Mucosa of rectum (tissue), 2 donors: ENCODE data around the gene ST6GALNAC5.

ENCODE experiments used
- H3K27ac ChIP-seq, 2 donors: one replicate each; pipeline ENCODE4 v1.7.0; 2013; ENCODE audit warnings: inconsistent platforms in 2 of 2, low read depth in 2 of 2, low read length in 2 of 2
- H3K27me3 ChIP-seq, 2 donors: one replicate each; pipeline ENCODE4 v1.7.0; 2013; ENCODE audit warnings: low read length in 2 of 2; ENCODE audit not compliant: control insufficient read depth in 2 of 2, insufficient read depth in 2 of 2
- H3K36me3 ChIP-seq, 2 donors: one replicate each; pipeline ENCODE4 v1.7.0; 2013; ENCODE audit warnings: low read length in 2 of 2; ENCODE audit not compliant: control insufficient read depth in 2 of 2, insufficient read depth in 2 of 2
- H3K4me1 ChIP-seq, 2 donors: one replicate each; pipeline ENCODE4 v1.7.0; 2013; ENCODE audit warnings: low read length in 2 of 2, mild to moderate bottlenecking in 1 of 2; ENCODE audit not compliant: control insufficient read depth in 2 of 2, insufficient read depth in 2 of 2
- H3K4me3 ChIP-seq, 2 donors: one replicate each; pipeline ENCODE4 v1.7.0; 2013; ENCODE audit warnings: low read length in 2 of 2
- H3K9ac ChIP-seq, 2 donors: one replicate each; pipeline ENCODE4 v1.7.0; 2013; ENCODE audit warnings: low read length in 2 of 2, low read depth in 1 of 2, mild to moderate bottlenecking in 1 of 2
- H3K9me3 ChIP-seq, 2 donors: one replicate each; pipeline ENCODE4 v1.7.0; 2013; ENCODE audit warnings: low read length in 2 of 2; ENCODE audit not compliant: control insufficient read depth in 2 of 2
- donor health status: healthy.
- donor health status: Normal muscosa, but diverticular disease.

ST6GALNAC5 gene

DNA sequence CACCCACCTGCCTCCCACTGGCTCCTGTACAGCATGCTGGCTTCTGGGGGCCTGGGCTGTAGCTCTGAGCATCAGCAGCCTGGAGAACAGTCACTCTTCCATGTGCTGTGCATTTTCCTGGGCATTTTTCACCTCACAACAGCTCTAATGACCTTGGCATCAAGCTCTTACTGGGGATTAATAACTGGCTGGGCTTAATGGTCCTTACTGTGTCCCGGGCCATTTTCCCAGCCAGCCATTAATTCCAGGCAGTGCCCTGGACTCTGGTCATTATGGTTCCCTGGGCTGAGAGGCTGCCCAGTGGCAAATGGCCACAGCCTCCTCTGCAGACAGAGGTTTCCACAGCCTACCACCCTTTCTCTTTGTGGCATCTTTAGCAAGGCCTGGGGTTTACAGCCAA lies 171.8 kb downstream of the ST6GALNAC5 start:
- no peak overlapping the region for H3K27ac ChIP-seq
- H3K36me3 ChIP-seq, result no peaks in the 10 kb centered on the region
- H3K27me3 ChIP-seq, result no peaks in the 10 kb centered on the region
- H3K9ac ChIP-seq, result no peak overlapping the region
- H3K9me3 ChIP-seq, result no peaks in the 10 kb centered on the region
- H3K4me3 ChIP-seq, result no peak overlapping the region
- H3K4me1 ChIP-seq, result no peaks in the 10 kb centered on the region

GRCh38 chr1:77039739-77040138 lies 172.5 kb downstream of the ST6GALNAC5 start:
- Histone ChIP-seq H3K27me3 (no peaks in the 10 kb centered on the region), H3K9ac (no peak overlapping the region), H3K4me1 (no peaks in the 10 kb centered on the region), H3K36me3 (no peaks in the 10 kb centered on the region), H3K4me3 (no peak overlapping the region), H3K27ac (no peak overlapping the region), H3K9me3 (no peaks in the 10 kb centered on the region)

GRCh38 chr1:77040826-77041225 lies 173.5 kb downstream of the ST6GALNAC5 start:
- Histone ChIP-seq H3K27ac (no peak overlapping the region), H3K4me1 (no peaks in the 10 kb centered on the region), H3K4me3 (no peak overlapping the region), H3K36me3 (no peaks in the 10 kb centered on the region), H3K9ac (no peak overlapping the region), H3K9me3 (no peaks in the 10 kb centered on the region), H3K27me3 (no peaks in the 10 kb centered on the region)

- H3K36me3 ChIP-seq, result no peaks in the 10 kb centered on the region
- no peaks in the 10 kb centered on the region for H3K4me1 ChIP-seq
- no peak overlapping the region for H3K4me3 ChIP-seq
- no peaks in the 10 kb centered on the region for H3K27me3 ChIP-seq
- H3K9me3 ChIP-seq, result no peaks in the 10 kb centered on the region
- no peak overlapping the region for H3K9ac ChIP-seq
- H3K27ac ChIP-seq, result no peak overlapping the region
These were observed 177.0 kb downstream of the ST6GALNAC5 start for GRCh38 chr1:77044133-77044849.

DNA sequence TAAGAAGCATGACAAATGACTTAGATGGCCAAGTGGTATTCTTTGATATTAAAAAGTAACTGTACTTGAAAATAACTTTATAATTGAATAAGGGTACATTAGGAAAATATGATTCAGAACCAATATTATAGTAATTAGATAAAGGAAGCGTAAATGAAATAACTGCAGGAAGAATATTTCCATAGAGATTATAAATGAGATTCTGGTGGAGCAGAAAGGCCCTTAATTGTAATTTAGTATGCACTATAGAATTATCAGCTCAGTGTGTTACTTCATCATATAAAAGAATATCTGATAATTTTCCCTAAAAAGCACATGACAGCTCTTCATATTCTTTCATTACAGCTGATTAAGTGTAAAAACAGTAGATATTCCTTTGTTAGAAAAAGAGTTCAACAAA lies 180.3 kb downstream of the ST6GALNAC5 start:
- Histone ChIP-seq H3K36me3 (no peaks in the 10 kb centered on the region), H3K27me3 (no peaks in the 10 kb centered on the region), H3K27ac (no peak overlapping the region), H3K9ac (no peak overlapping the region), H3K4me1 (no peaks in the 10 kb centered on the region), H3K4me3 (no peak overlapping the region), H3K9me3 (no peaks in the 10 kb centered on the region)

- Histone ChIP-seq H3K27me3 (no peaks in the 10 kb centered on the region), H3K36me3 (no peaks in the 10 kb centered on the region), H3K4me1 (no peaks in the 10 kb centered on the region), H3K9me3 (no peaks in the 10 kb centered on the region), H3K9ac (no peak overlapping the region), H3K4me3 (no peak overlapping the region), H3K27ac (no peak overlapping the region)
These were observed 180.8 kb downstream of the ST6GALNAC5 start for GRCh38 chr1:77047978-77048614.

- no peaks in the 10 kb centered on the region for H3K4me1 ChIP-seq
- H3K9ac ChIP-seq, result no peak overlapping the region
- H3K9me3 ChIP-seq, result no peaks in the 10 kb centered on the region
- H3K27ac ChIP-seq, result no peak overlapping the region
- H3K36me3 ChIP-seq, result no peaks in the 10 kb centered on the region
- H3K4me3 ChIP-seq, result no peak overlapping the region
- H3K27me3 ChIP-seq, result no peaks in the 10 kb centered on the region
These were observed 181.3 kb downstream of the ST6GALNAC5 start for GRCh38 chr1:77048615-77049005.

- no peak overlapping the region for H3K27ac ChIP-seq
- H3K4me1 ChIP-seq, result no peaks in the 10 kb centered on the region
- no peaks in the 10 kb centered on the region for H3K9me3 ChIP-seq
- H3K4me3 ChIP-seq, result no peak overlapping the region
- no peaks in the 10 kb centered on the region for H3K27me3 ChIP-seq
- no peak overlapping the region for H3K9ac ChIP-seq
- no peaks in the 10 kb centered on the region for H3K36me3 ChIP-seq
These were observed 184.1 kb downstream of the ST6GALNAC5 start for GRCh38 chr1:77051425-77051824.

DNA sequence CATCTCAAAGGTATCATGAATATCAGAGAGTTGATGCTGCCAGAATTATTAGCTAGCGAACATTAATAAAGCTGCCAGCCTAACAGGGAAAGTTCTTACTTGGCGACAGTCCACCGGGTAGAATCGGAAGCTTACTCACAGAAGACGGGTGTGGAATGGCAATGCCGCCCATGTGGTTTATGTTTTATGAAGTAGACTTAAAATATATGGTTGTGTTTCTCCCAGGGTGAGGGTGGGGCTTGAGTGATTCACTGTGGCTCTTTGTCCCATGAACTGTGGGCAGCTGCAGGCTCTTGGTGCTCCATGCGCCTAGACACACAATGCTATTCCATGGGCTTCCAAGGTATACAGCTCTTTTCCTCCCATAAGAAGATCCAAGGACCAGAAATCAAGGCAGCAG lies 189.2 kb downstream of the ST6GALNAC5 start:
- Histone ChIP-seq H3K27me3 (no peaks in the 10 kb centered on the region), H3K4me1 (no peaks in the 10 kb centered on the region), H3K9ac (no peak overlapping the region), H3K4me3 (no peak overlapping the region), H3K9me3 (no peaks in the 10 kb centered on the region), H3K36me3 (no peaks in the 10 kb centered on the region), H3K27ac (no peak overlapping the region)

DNA sequence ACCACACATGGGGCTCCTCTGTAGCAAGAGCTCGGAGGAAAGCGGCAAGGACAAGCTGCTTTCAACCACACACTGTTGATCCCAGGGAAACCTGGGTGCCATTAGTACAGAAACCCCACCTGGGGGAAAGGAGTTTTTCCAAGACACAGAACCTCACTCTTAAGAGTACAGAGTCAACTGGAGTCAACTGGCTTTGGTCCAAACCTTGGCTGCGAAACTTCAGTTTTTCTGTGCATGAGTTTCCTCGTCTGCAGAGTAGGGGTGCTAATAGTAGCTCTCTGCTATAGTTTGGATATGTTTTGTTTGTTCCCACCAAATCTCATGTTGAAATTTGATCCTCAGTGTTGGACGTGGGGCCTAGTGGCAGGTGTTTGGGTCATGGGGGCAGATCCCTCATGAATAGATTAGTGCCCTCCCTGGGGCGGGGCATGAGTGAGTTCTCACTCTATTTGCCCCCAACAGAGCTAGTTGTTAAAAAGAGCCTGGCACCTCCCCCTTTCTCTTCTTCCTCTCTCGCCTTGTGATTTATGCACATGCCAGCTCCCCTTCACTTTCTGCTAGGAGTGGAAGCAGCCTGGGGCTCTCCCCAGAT lies 190.8 kb downstream of the ST6GALNAC5 start:
- Histone ChIP-seq H3K4me3 (no peak overlapping the region), H3K27ac (no peak overlapping the region), H3K9ac (no peak overlapping the region), H3K36me3 (no peaks in the 10 kb centered on the region), H3K27me3 (no peaks in the 10 kb centered on the region), H3K4me1 (no peaks in the 10 kb centered on the region), H3K9me3 (no peaks in the 10 kb centered on the region)
